ENCODE results near the gene ZNF813.

GRCh38 chr19:53504885-53505284 is 37.4 kb downstream of the ZNF813 start:
- TF ChIP-seq, protein P1, sequence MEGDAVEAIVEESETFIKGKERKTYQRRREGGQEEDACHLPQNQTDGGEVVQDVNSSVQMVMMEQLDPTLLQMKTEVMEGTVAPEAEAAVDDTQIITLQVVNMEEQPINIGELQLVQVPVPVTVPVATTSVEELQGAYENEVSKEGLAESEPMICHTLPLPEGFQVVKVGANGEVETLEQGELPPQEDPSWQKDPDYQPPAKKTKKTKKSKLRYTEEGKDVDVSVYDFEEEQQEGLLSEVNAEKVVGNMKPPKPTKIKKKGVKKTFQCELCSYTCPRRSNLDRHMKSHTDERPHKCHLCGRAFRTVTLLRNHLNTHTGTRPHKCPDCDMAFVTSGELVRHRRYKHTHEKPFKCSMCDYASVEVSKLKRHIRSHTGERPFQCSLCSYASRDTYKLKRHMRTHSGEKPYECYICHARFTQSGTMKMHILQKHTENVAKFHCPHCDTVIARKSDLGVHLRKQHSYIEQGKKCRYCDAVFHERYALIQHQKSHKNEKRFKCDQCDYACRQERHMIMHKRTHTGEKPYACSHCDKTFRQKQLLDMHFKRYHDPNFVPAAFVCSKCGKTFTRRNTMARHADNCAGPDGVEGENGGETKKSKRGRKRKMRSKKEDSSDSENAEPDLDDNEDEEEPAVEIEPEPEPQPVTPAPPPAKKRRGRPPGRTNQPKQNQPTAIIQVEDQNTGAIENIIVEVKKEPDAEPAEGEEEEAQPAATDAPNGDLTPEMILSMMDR (IDR thresholded peaks at IDR 0.05), result no peak
- TF ChIP-seq POLR2A (IDR thresholded peaks at IDR 0.05), result no peak
